Activated naive CD4-positive, alpha-beta T cell treated with anti-CD3 and anti-CD28 coated beads, Interleukin-2, amount 50 U/mL, for 16 hours (primary cell): ENCODE measurements around the gene PADI2.

Source experiments
- DNase-seq: peaks from one replicate; pipeline ENCODE4 v3.0.0-alpha.2; 2020

The PADI2 gene

GRCh38 chr1:17112076-17112475, 7.2 kb downstream of the PADI2 start:
- DNase-seq: no peak

GRCh38 chr1:17110555-17110926, 8.7 kb downstream of the PADI2 start:
- no peak for DNase-seq

GRCh38 chr1:17109892-17110554, 9.2 kb downstream of the PADI2 start:
- DNase-seq: no peak

GRCh38 chr1:17108786-17109185, 10.5 kb downstream of the PADI2 start:
- no peak for DNase-seq

GRCh38 chr1:17108360-17108759, 10.9 kb downstream of the PADI2 start:
- DNase-seq: no peak

GRCh38 chr1:17104782-17105181, 14.5 kb downstream of the PADI2 start:
- DNase-seq: no peak

GRCh38 chr1:17102232-17102631, 17.0 kb downstream of the PADI2 start:
- no peak for DNase-seq

- no peak for DNase-seq
Observed at GRCh38 chr1:17101261-17101660, 18.0 kb downstream of the PADI2 start.

GRCh38 chr1:17099616-17100340, 19.5 kb downstream of the PADI2 start:
- DNase-seq: no peak

GRCh38 chr1:17098446-17099317, 20.6 kb downstream of the PADI2 start:
- DNase-seq: no peak

GRCh38 chr1:17097787-17098186, 21.5 kb downstream of the PADI2 start:
- no peak for DNase-seq

GRCh38 chr1:17097147-17097546, 22.1 kb downstream of the PADI2 start:
- DNase-seq: no peak

- no peak for DNase-seq
Observed at GRCh38 chr1:17096584-17096983, 22.7 kb downstream of the PADI2 start.

- DNase-seq: no peak
Observed at GRCh38 chr1:17095141-17095540, 24.1 kb downstream of the PADI2 start.

GRCh38 chr1:17094664-17095063, 24.6 kb downstream of the PADI2 start:
- DNase-seq: no peak

GRCh38 chr1:17093822-17094393, 25.3 kb downstream of the PADI2 start:
- no peak for DNase-seq

- no peak for DNase-seq
Observed at GRCh38 chr1:17091252-17091651, 28.0 kb downstream of the PADI2 start.

GRCh38 chr1:17089506-17089905, 29.7 kb downstream of the PADI2 start:
- DNase-seq: no peak

- DNase-seq: no peak
Observed at GRCh38 chr1:17086751-17087150, 32.5 kb downstream of the PADI2 start.

GRCh38 chr1:17084787-17085186, 34.5 kb downstream of the PADI2 start:
- no peak for DNase-seq

GRCh38 chr1:17082761-17083160, 36.5 kb downstream of the PADI2 start:
- no peak for DNase-seq

- DNase-seq: no peak
Observed at GRCh38 chr1:17081439-17081838, 37.8 kb downstream of the PADI2 start.

- no peak for DNase-seq
Observed at GRCh38 chr1:17080880-17081279, 38.4 kb downstream of the PADI2 start.
